Astrocyte of the cerebellum (primary cell): Measurements from ENCODE around the gene UTRN.
A peak's percentile ranks its signal among the peaks of the same experiment; 100 is the strongest.

Experiments used
- DNase-seq: peaks from one replicate; pipeline ENCODE4 v3.0.0-alpha.2; 2011; ENCODE audit warnings: low read depth
- H3K4me3 ChIP-seq: 2 replicates; pipeline ENCODE4 v1.5.1; 2011; ENCODE audit warnings: mild to moderate bottlenecking, low read depth, low read length, moderate library complexity
- in situ Hi-C: cut with HindIII; loops from 2 replicates; pipeline ENCODE4 v1.10.0; 2017; ENCODE audit warnings: low sequenced_read_pairs
- TF ChIP-seq, protein P1 (sequence below): IDR thresholded peaks from 2 replicates; pipeline ENCODE4 v1.5.1; 2012; ENCODE audit warnings: low read length, low read depth, moderate library complexity, mild to moderate bottlenecking; ENCODE audit errors: missing control alignments

UTRN gene

GRCh38 chr6:144305567-144305966 lies 20.4 kb downstream of the UTRN start:
- TF ChIP-seq, protein P1, sequence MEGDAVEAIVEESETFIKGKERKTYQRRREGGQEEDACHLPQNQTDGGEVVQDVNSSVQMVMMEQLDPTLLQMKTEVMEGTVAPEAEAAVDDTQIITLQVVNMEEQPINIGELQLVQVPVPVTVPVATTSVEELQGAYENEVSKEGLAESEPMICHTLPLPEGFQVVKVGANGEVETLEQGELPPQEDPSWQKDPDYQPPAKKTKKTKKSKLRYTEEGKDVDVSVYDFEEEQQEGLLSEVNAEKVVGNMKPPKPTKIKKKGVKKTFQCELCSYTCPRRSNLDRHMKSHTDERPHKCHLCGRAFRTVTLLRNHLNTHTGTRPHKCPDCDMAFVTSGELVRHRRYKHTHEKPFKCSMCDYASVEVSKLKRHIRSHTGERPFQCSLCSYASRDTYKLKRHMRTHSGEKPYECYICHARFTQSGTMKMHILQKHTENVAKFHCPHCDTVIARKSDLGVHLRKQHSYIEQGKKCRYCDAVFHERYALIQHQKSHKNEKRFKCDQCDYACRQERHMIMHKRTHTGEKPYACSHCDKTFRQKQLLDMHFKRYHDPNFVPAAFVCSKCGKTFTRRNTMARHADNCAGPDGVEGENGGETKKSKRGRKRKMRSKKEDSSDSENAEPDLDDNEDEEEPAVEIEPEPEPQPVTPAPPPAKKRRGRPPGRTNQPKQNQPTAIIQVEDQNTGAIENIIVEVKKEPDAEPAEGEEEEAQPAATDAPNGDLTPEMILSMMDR, result no peak
- no peak overlapping the region for H3K4me3 ChIP-seq
- in situ Hi-C loops, result no loop called here
- no peak for DNase-seq

GRCh38 chr6:144305985-144306384 lies 20.9 kb downstream of the UTRN start:
- TF ChIP-seq, protein P1, result no peak
- no peak overlapping the region for H3K4me3 ChIP-seq
- DNase-seq, result peak; percentile 57
- in situ Hi-C loops, result no loop called here

DNA sequence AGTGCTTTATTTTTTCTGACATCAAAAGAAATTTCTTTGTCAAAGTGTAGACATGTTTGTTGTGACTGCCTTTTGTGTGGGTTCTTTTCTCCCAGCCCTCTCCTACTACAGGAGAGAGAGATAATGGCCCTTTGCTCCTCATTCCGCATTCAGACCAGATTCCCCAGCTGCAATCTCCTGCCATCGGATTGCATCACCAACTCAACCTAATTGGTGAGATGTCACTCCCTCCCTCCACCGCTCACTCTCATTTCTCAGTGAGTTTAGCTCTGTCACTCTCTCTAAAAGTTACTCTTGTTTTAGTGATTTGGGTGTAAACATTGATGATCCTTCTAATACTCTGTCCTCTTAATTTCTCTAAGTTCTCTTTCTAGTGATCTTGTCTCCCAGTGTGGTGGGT lies 22.7 kb downstream of the UTRN start:
- no peak for DNase-seq
- TF ChIP-seq, protein P1, result no peak
- H3K4me3 ChIP-seq, result no peak overlapping the region
- in situ Hi-C loops, result no loop called here

DNA sequence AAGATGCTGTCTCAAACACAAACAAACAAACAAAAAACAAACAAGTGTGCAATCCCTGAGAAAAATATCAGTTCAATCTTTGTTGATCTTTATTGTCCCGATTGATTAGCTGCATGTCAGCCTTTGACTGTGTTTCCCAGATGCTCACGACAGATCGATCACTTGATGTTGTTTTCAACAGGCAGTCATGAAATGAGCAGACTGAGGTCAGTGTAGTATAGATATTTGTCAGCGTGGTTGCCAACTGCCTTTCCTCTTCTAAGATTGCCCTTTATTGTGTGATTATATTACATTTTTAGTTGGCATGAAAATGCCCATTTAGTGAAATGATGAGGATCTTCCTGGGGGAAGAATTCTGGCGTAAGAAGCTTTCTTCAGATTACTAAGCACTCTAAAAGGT lies 25.6 kb downstream of the UTRN start:
- in situ Hi-C loops, result no loop called here
- no peak for DNase-seq
- TF ChIP-seq, protein P1, result no peak
- H3K4me3 ChIP-seq, result no peak overlapping the region

- in situ Hi-C loops, result no loop called here
- TF ChIP-seq, protein P1, result no peak
- no peak for DNase-seq
- H3K4me3 ChIP-seq, result no peak overlapping the region
These were observed 26.2 kb downstream of the UTRN start for GRCh38 chr6:144311361-144311760.

- TF ChIP-seq, protein P1, result no peak
- no peak overlapping the region for H3K4me3 ChIP-seq
- peak; percentile 38 for DNase-seq
These were observed 28.9 kb downstream of the UTRN start for GRCh38 chr6:144314003-144314485.

GRCh38 chr6:144314562-144314961 lies 29.4 kb downstream of the UTRN start:
- DNase-seq, result no peak
- TF ChIP-seq, protein P1, result no peak
- in situ Hi-C loops, result no loop called here
- H3K4me3 ChIP-seq, result no peak overlapping the region

More at GRCh38 chr6:144314003-144314485, 28.9 kb downstream of the UTRN start:
- in situ Hi-C loops, result no loop called here
